Heart right ventricle (tissue), 16 donors: ENCODE results near the gene GPR31. TPM values are rescaled to one million over a fixed set of nuclear protein-coding genes. Genes with fewer than 3 reads are reported as not detected.

Experiments
- ATAC-seq, 8 donors: fragments of 200-7000 bp; cut with Tn5 transposase; one replicate each; pipeline ENCODE4 v1.9.1; 2020; ENCODE audit warnings: mild to moderate bottlenecking in 8 of 8, moderate library complexity in 8 of 8, moderate number of reproducible peaks in 1 of 8
- DNase-seq, 2 donors: peaks; one replicate each; pipeline ENCODE4 v3.0.0-alpha.2; 2020
- H3K27ac ChIP-seq, 10 donors: fragments of 200-600 bp; sonication (generic) in 2 of 10; one replicate each; pipeline versions ENCODE4 v1.5.0 to v1.8.0; 2020 to 2022; ENCODE audit warnings: mild to moderate bottlenecking in 3 of 10
- H3K27me3 ChIP-seq, 7 donors: fragments of 200-600 bp; one replicate each; pipeline ENCODE4 v1.8.0; 2021 to 2022; ENCODE audit warnings: mild to moderate bottlenecking in 2 of 7
- H3K36me3 ChIP-seq, 9 donors: fragments of 200-600 bp; sonication (generic) in 1 of 9; one replicate each; pipeline versions ENCODE4 v1.5.0 to v1.8.0; 2020 to 2022; ENCODE audit warnings: mild to moderate bottlenecking in 2 of 9
- H3K4me1 ChIP-seq, 9 donors: fragments of 200-600 bp; sonication (generic) in 1 of 9; one replicate each; pipeline versions ENCODE4 v1.5.0 to v1.8.0; 2020 to 2022; ENCODE audit warnings: mild to moderate bottlenecking in 4 of 9
- H3K4me3 ChIP-seq, 10 donors: fragments of 200-600 bp; sonication (generic) in 2 of 10; one replicate each; pipeline versions ENCODE4 v1.5.0 to v1.8.0; 2020 to 2022; ENCODE audit warnings: mild to moderate bottlenecking in 7 of 10, moderate library complexity in 2 of 10
- H3K9me3 ChIP-seq, 11 donors: fragments of 200-600 bp in 10 of 11; sonication (generic) in 2 of 11; one replicate each; pipeline versions ENCODE4 v1.5.0 to v1.8.0; 2013 to 2022; ENCODE audit warnings: mild to moderate bottlenecking in 2 of 11, control low read depth in 1 of 11, moderate library complexity in 1 of 11
- WGBS, 2 donors: extraction: QIAGEN DNeasy Blood & Tissue Kit; methylation state at CpG; one replicate each; pipeline ENCODE4 v1.1.7; 2013; ENCODE audit warnings: inconsistent platforms in 1 of 2; 5-methylcytosine and 5-hydroxymethylcytosine counted together
- intact Hi-C, 10 donors: fragments of 100-400 bp; cut with DNase I; formaldehyde crosslinking; loops; one replicate each; pipeline versions ENCODE4 v1.11.1 to v1.14.2; 2022
- polyA plus RNA-seq, 2 donors: library from polyadenylated mRNA; stranded (reverse); fragments of 200-250 nt; gene quantifications; one replicate each; pipeline ENCODE4 v1.2.3, GENCODE V29; 2013
- total RNA-seq, 10 donors: library from RNA; stranded (reverse); fragmentation: NEBNext Ultra II Directional in 3 of 10; extraction: Animal tissue kit (Norgen Biotek cat#: 25700) in 3 of 10; gene quantifications; one replicate each; pipeline versions ENCODE4 v1.2.1 to v1.2.4, GENCODE V29; 2021 to 2023
- TF ChIP-seq, protein P1 (sequence below), 9 donors: fragments of 200-600 bp; sonication (generic) in 2 of 9; IDR thresholded peaks; one replicate each; pipeline versions ENCODE4 v1.5.0 to v1.8.0; 2021 to 2022; ENCODE audit warnings: antibody characterized with exemption in 9 of 9, mild to moderate bottlenecking in 5 of 9, moderate library complexity in 1 of 9
- donor health status: Arrhythmogenic right ventricular cardiomyopathy.
- donor health status: ischemic (EF 13 %, LVEDD 7.1; RV severe dilation, severe dysfunction).
- donor health status: healthy with polysubstance abuse.
- donor health status: DM: no; HTN: yes; CAD: no.
- donor health status: DM: no; HTN: no; CAD: no.
- donor health status: ischemic (EF 25% LVEDD 6.9; RV normal size, moderate dysfunction).
- donor health status: ischemic (EF 25% LVEDD 5.7; RV mildly dilated, moderate dysfunction).
- donor health status: healthy.
- donor health status: DM: yes; HTN: yes; CAD: no.
- donor health status: Ischemic cardiomyopathy.
- donor health status: ischemic (EF 35%, LVEDD 5.7; RV mildly dilated, moderate dysfunction).
- donor health status: nonischemic (EF 11% LVEDD 7.7; RV severe dilation, severe dysfunction).
- donor health status: DM: yes; HTN: yes; CAD: no.
- donor health status: PGD.
- donor health status: ischemic (EF 29% LVEDD 5.4; RV normal size, mild dysfunction).
- donor health status: nonischemic (EF 23%, LVEDD 6.1; RV moderate dilation, normal function).

GPR31 gene
- total and polyA plus RNA-seq, 12 donors, result not detected

DNA sequence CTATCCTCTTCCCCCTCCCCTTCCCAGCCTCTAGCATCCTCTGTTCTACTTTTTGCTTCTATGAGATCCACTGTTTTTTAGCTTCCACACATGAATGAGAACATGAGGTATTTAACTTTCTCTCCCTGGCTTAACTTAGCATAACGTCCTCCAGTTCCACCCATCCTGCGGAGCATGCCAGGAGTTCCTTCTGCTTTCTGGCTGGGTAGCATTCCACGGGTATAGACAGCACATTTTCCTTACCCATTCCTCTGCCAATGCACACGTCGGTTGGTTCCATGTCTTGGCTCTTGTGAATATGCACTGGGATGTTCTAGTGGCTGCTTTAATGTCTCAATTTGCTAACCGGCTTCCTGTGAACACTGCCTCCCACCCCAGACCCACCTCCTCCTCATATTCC lies 48.1 kb downstream of the GPR31 start:
- H3K27ac ChIP-seq, result no peak overlapping the region
- intact Hi-C loops, result no loop called here
- no peak overlapping the region for H3K4me3 ChIP-seq
- TF ChIP-seq, protein P1, sequence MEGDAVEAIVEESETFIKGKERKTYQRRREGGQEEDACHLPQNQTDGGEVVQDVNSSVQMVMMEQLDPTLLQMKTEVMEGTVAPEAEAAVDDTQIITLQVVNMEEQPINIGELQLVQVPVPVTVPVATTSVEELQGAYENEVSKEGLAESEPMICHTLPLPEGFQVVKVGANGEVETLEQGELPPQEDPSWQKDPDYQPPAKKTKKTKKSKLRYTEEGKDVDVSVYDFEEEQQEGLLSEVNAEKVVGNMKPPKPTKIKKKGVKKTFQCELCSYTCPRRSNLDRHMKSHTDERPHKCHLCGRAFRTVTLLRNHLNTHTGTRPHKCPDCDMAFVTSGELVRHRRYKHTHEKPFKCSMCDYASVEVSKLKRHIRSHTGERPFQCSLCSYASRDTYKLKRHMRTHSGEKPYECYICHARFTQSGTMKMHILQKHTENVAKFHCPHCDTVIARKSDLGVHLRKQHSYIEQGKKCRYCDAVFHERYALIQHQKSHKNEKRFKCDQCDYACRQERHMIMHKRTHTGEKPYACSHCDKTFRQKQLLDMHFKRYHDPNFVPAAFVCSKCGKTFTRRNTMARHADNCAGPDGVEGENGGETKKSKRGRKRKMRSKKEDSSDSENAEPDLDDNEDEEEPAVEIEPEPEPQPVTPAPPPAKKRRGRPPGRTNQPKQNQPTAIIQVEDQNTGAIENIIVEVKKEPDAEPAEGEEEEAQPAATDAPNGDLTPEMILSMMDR (IDR thresholded peaks at IDR 0.05), result no peak
- H3K9me3 ChIP-seq, result no peaks in the 10 kb centered on the region
- DNase-seq (no peak), ATAC-seq (no peak)
- WGBS, 2 donors, result 66 to 76% methylated on average over 6 of the region's 6 CpGs
- no peaks in the 10 kb centered on the region for H3K36me3 ChIP-seq
- no peaks in the 10 kb centered on the region for H3K4me1 ChIP-seq
- H3K27me3 ChIP-seq, result peaks cover 0 to 64% (median 26%) of the 10 kb centered on the region in 7 donors

DNA sequence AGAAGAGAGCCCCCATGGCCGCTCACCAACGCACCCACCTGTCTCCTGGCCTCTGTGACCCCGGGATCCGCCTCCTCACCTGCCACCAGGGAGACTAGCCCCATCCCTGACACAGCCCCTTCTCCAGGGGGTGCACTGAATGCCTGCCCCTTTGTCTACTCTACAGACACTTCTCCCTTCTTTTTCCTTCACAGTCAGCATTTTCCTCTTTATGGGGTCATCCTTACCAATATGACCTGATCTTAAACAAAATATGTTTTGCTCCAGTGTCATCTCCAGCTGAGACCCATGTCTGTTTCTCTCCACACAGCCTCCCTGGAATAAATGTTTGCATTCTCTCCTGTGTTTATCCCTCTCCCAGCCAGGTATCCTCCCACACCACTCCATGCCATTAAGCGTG lies 49.5 kb downstream of the GPR31 start:
- TF ChIP-seq, protein P1 (IDR thresholded peaks at IDR 0.05), result no peak
- peaks cover 0 to 50% (median 23%) of the 10 kb centered on the region in 7 donors for H3K27me3 ChIP-seq
- no peaks in the 10 kb centered on the region for H3K9me3 ChIP-seq
- H3K27ac ChIP-seq, result no peak overlapping the region
- WGBS, 2 donors, result 82 to 86% methylated on average over 5 of the region's 5 CpGs
- no peaks in the 10 kb centered on the region for H3K4me1 ChIP-seq
- no peaks in the 10 kb centered on the region for H3K36me3 ChIP-seq
- DNase-seq, result no peak
- intact Hi-C loops, result no loop called here
- no peak for ATAC-seq
- no peak overlapping the region for H3K4me3 ChIP-seq

DNA sequence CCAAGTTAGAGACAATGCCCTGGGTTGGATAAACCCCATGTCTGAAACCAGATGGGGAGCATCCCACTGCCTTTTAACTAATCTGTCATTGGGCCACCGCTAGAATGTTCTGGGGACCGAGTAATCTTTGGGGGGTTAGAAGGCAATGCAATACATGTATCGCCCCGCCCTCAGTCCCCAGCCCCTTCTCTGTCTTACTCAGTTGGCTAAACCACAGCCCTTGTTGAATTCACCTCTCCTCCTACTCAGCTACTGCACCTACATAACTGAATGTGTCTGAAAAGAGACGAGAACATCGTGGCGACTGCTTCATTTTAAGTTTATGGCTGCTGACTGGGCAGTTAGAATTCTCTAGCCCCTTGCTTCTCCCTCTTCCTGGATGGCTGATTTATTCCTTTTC lies 50.0 kb downstream of the GPR31 start:
- ATAC-seq (no peak), DNase-seq (no peak)
- H3K9me3 ChIP-seq, result no peaks in the 10 kb centered on the region
- intact Hi-C loops, result no loop called here
- H3K36me3 ChIP-seq, result no peaks in the 10 kb centered on the region
- H3K4me1 ChIP-seq, result no peaks in the 10 kb centered on the region
- H3K27ac ChIP-seq, result no peak overlapping the region
- no peak overlapping the region for H3K4me3 ChIP-seq
- H3K27me3 ChIP-seq, result peaks cover 0 to 45% (median 20%) of the 10 kb centered on the region in 7 donors
- WGBS, 2 donors, result 81 to 82% methylated on average over 7 of the region's 7 CpGs
- TF ChIP-seq, protein P1 (IDR thresholded peaks at IDR 0.05), result no peak

DNA sequence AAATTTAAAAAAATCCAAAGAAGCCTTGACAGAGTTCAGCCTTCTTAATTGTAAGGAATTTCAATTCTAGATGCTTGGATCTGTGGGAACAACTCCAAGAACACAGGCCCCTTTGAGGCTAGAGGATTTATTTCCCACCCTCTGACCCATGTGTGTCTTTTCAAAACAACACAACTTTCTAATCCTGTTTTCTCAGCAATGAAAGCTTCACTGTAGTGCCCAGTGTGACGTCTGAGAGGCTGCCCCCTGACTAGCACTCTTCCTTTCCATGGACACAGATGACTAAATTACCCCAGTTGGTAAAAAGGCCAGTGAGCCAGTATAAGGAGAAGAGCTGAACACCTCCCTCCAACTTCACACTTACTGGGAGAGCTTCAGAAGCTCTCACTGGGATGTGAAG lies 51.4 kb downstream of the GPR31 start:
- TF ChIP-seq, protein P1 (IDR thresholded peaks at IDR 0.05), result no peak
- Histone ChIP-seq H3K36me3 (no peaks in the 10 kb centered on the region), H3K27ac (no peak overlapping the region), H3K9me3 (no peaks in the 10 kb centered on the region), H3K27me3 (peaks cover 0 to 33% (median 20%) of the 10 kb centered on the region in 7 donors), H3K4me3 (no peak overlapping the region), H3K4me1 (no peaks in the 10 kb centered on the region)
- no peak for ATAC-seq
- 58 to 63% methylated on average over 1 of the region's 1 CpG for WGBS, 2 donors
- intact Hi-C loops, result no loop called here
- no peak for DNase-seq

Other genes starting within 250 kb of the GPR31 start
- 10 to 100 TPM in 7 of 10 donors, 1 to 10 TPM in 3; 7.1 to 44.3 (median 12.1) TPM for gene RNASET2, start 201.4 kb downstream of the GPR31 start, total RNA-seq
- 10 to 100 TPM in 1 of 2 donors, 1 to 10 TPM in 1; 7.3 to 26.8 TPM for gene RNASET2, start 201.4 kb downstream of the GPR31 start, polyA plus RNA-seq
- 10 to 100 TPM in 6 of 10 donors, 1 to 10 TPM in 4; 7.5 to 15.0 (median 10.4) TPM for gene CEP43, start 158.6 kb downstream of the GPR31 start, total RNA-seq
- gene CEP43, start 158.6 kb downstream of the GPR31 start, polyA plus RNA-seq, result 1 to 10 TPM; 7.8 to 8.8 TPM
- gene CCR6, start 34.9 kb downstream of the GPR31 start, total RNA-seq, result under 1 TPM in 3 of 10 donors, not detected in 7; 0.13 to 0.37 (median 0.16) TPM
- not detected for gene CCR6, start 34.9 kb downstream of the GPR31 start, polyA plus RNA-seq
- gene UNC93A, start 133.3 kb upstream of the GPR31 start, total RNA-seq, result not detected
- gene UNC93A, start 133.3 kb upstream of the GPR31 start, polyA plus RNA-seq, result not detected
- not detected for gene TTLL2, start 167.1 kb upstream of the GPR31 start, total RNA-seq
- gene TTLL2, start 167.1 kb upstream of the GPR31 start, polyA plus RNA-seq, result not detected